Measurements from ENCODE around the gene GALNT2. TPM values are rescaled to one million over a fixed set of nuclear protein-coding genes. Genes with fewer than 3 reads are reported as not detected.

Gene GALNT2
- polyA plus RNA-seq, 3 donors, result 19.6 to 25.6 (median 23.4) TPM

DNA sequence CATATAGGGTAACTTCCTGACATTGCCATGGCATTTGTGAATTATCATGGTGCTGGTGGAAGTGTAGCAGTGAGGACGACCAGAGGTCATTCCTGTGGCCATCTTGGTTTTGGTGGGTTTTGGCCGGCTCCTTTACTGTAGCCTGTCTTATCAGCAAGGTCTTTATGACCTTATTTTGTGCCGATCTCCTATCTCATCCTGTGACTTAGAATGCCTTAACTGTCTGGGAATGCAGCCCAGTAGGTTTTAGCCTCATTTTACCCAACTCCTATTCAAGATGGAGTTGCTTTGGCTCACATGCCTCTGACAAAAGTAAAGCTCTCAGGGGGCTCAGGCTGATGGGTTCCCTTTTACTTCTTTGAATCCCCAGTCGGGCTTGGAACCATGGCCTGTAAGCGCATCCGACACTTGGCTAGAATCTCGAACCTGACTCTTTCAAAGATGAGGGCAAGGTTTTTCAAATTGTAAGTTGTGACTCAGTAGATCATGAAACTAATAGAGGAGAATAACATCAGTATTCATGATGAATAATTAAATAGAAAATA is 85.0 kb downstream of the GALNT2 start:
- 98% methylated on average over 7 of the region's 7 CpGs for WGBS (ENCODE audit: insufficient coverage)
- Mint-ChIP-seq H3K9me3 (no peaks in the 10 kb centered on the region), H3K27me3 (ENCODE audit: low read depth in 3 of 3) (no peaks in the 10 kb centered on the region), H3K4me3 (no peak overlapping the region), H3K4me1 (peaks cover 92% of the 10 kb centered on the region), H3K36me3 (peaks cover 4 to 7% of the 10 kb centered on the region in 2 donors), H3K27ac (peak overlapping the region in 5 of 7 donors; percentile 10 to 99 (median 88))
- intact Hi-C loops (cut with micrococcal nuclease), result no loop called here
- no peaks in the 10 kb centered on the region for H4K20me1 ChIP-seq (ENCODE audit: insufficient read depth, low read length)
- no peak for DNase-seq
- no peak overlapping the region for H2AFZ ChIP-seq (ENCODE audit: insufficient read depth, low read depth, low read length, poor library complexity, severe bottlenecking)
- no peaks in the 10 kb centered on the region for H3K9me3 ChIP-seq (replicated peaks in 1 of 2; ENCODE audit: control insufficient read depth in 1 of 2, insufficient read depth in 1 of 2, low read length in 2 of 2)
- peak overlapping the region in 1 of 2 donors; percentile 96 for H3K27ac ChIP-seq (ENCODE audit: low read depth in 1 of 2, low read length in 2 of 2)
- H3K27me3 ChIP-seq (ENCODE audit: control insufficient read depth in 2 of 2, insufficient read depth in 2 of 2, low read length in 2 of 2), result no peaks in the 10 kb centered on the region
- H3K9ac ChIP-seq (ENCODE audit: insufficient read depth, low read length, poor library complexity, severe bottlenecking), result no peak overlapping the region
- H3K4me2 ChIP-seq (replicated peaks; ENCODE audit: extremely low read depth, low read length, poor library complexity, severe bottlenecking), result no peak overlapping the region
- no peak overlapping the region for H3K4me3 ChIP-seq (replicated peaks in 1 of 3; ENCODE audit: low read depth in 2 of 3, low read length in 3 of 3)
- H3K79me2 ChIP-seq (ENCODE audit: insufficient read depth, low read length), result peaks cover 89% of the 10 kb centered on the region
- H3K4me1 ChIP-seq (ENCODE audit: control insufficient read depth in 1 of 2, insufficient read depth in 2 of 2, low read length in 2 of 2), result peaks cover 85 to 92% of the 10 kb centered on the region in 2 donors
- TF ChIP-seq, protein P1, sequence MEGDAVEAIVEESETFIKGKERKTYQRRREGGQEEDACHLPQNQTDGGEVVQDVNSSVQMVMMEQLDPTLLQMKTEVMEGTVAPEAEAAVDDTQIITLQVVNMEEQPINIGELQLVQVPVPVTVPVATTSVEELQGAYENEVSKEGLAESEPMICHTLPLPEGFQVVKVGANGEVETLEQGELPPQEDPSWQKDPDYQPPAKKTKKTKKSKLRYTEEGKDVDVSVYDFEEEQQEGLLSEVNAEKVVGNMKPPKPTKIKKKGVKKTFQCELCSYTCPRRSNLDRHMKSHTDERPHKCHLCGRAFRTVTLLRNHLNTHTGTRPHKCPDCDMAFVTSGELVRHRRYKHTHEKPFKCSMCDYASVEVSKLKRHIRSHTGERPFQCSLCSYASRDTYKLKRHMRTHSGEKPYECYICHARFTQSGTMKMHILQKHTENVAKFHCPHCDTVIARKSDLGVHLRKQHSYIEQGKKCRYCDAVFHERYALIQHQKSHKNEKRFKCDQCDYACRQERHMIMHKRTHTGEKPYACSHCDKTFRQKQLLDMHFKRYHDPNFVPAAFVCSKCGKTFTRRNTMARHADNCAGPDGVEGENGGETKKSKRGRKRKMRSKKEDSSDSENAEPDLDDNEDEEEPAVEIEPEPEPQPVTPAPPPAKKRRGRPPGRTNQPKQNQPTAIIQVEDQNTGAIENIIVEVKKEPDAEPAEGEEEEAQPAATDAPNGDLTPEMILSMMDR (IDR thresholded peaks at IDR 0.05), result no peak
- no peaks in the 10 kb centered on the region for H3K36me3 ChIP-seq (replicated peaks in 1 of 2; ENCODE audit: control insufficient read depth in 1 of 2, insufficient read depth in 2 of 2, low read length in 2 of 2)

DNA sequence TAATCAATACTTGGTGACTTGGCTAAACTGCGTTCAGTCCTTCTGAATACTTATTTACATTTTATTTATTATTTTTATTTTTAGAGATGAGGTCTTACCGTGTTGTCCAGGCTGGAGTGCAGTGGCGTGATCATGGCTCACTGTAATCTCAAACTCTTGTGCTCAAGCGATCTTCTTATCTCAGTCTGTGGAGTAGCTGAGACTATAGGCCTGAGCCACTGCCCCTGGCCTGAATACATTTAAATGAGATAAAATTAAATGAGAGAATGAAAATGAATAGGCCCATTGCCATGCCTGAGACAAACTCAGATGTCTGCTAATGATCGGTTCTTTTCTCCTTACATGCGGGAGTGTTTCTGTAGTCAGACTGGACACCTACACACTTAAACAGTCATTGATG is 86.0 kb downstream of the GALNT2 start:
- WGBS (ENCODE audit: insufficient coverage), result 94% methylated on average over 3 of the region's 6 CpGs
- Mint-ChIP-seq H3K9me3 (no peaks in the 10 kb centered on the region), H3K4me1 (peaks cover 88% of the 10 kb centered on the region)

More for the DNA sequence above, 86.0 kb downstream of the GALNT2 start:
- H2AFZ ChIP-seq (ENCODE audit: insufficient read depth, low read depth, low read length, poor library complexity, severe bottlenecking), result no peak overlapping the region
- Mint-ChIP-seq H3K36me3 (peaks cover 4 to 5% of the 10 kb centered on the region in 2 donors), H3K27ac (peak overlapping the region; percentile 97 to 99 (median 98)), H3K27me3 (ENCODE audit: low read depth in 3 of 3) (no peaks in the 10 kb centered on the region), H3K4me3 (no peak overlapping the region)
- H3K36me3 ChIP-seq (replicated peaks in 1 of 2; ENCODE audit: control insufficient read depth in 1 of 2, insufficient read depth in 2 of 2, low read length in 2 of 2), result no peaks in the 10 kb centered on the region
- no peaks in the 10 kb centered on the region for H3K9me3 ChIP-seq (replicated peaks in 1 of 2; ENCODE audit: control insufficient read depth in 1 of 2, insufficient read depth in 1 of 2, low read length in 2 of 2)
- no peak for DNase-seq
- intact Hi-C loops (cut with micrococcal nuclease), result no loop called here
- peak overlapping the region; percentile 71 for H3K9ac ChIP-seq (ENCODE audit: insufficient read depth, low read length, poor library complexity, severe bottlenecking)
- H3K4me2 ChIP-seq (replicated peaks; ENCODE audit: extremely low read depth, low read length, poor library complexity, severe bottlenecking), result peak overlapping the region; percentile 69
- H3K79me2 ChIP-seq (ENCODE audit: insufficient read depth, low read length), result peaks cover 89% of the 10 kb centered on the region
- H3K27ac ChIP-seq (ENCODE audit: low read depth in 1 of 2, low read length in 2 of 2), result peak overlapping the region; percentile 94 to 96
- TF ChIP-seq, protein P1 (IDR thresholded peaks at IDR 0.05), result no peak
- H3K4me1 ChIP-seq (ENCODE audit: control insufficient read depth in 1 of 2, insufficient read depth in 2 of 2, low read length in 2 of 2), result peaks cover 77 to 82% of the 10 kb centered on the region in 2 donors
- H4K20me1 ChIP-seq (ENCODE audit: insufficient read depth, low read length), result no peaks in the 10 kb centered on the region
- H3K27me3 ChIP-seq (ENCODE audit: control insufficient read depth in 2 of 2, insufficient read depth in 2 of 2, low read length in 2 of 2), result no peaks in the 10 kb centered on the region
- peak overlapping the region in 1 of 3 experiments; percentile 60 for H3K4me3 ChIP-seq (replicated peaks in 1 of 3; ENCODE audit: low read depth in 2 of 3, low read length in 3 of 3)

All from CD14-positive monocyte (primary cell).